ENCODE data around the gene CGRRF1.

Gene CGRRF1

GRCh38 chr14:54509546-54510501, at the start of gene CGRRF1:
TSS of gene CGRRF1 (plus strand) at chr14:54509906. CDS start at chr14:54509960, 54 bp downstream.
- H3K9ac ChIP-seq, result peak within 1 kb of the TSS; percentile 78
- peak within 1 kb of the TSS; percentile 73 for H3K4me2 ChIP-seq
- H3K36me3 ChIP-seq, result peaks cover 5% of the 10 kb centered on the region
- H3K27me3 ChIP-seq, result no peaks in the 10 kb centered on the region
- H4K20me1 ChIP-seq, result no peaks in the 10 kb centered on the region; the same call in 1 of the 2 replicates
- H3K4me3 ChIP-seq, result peak within 1 kb of the TSS; percentile 83
- H3K27ac ChIP-seq, result peak within 1 kb of the TSS; percentile 49; the same call in 1 of the 2 replicates
- peaks cover 14% of the 10 kb centered on the region for H3K4me1 ChIP-seq
- peaks cover under 1% of the 10 kb centered on the region for H3K9me3 ChIP-seq
- TF ChIP-seq Cebpa-rat (IDR thresholded peaks at IDR 0.05), result no peak

GRCh38 chr14:54462048-54462447, 47.7 kb upstream of the CGRRF1 start:
- no peak for TF ChIP-seq Cebpa-rat (IDR thresholded peaks at IDR 0.05)
- Histone ChIP-seq H3K4me2 (no peak overlapping the region), H3K27ac (no peak overlapping the region)

GRCh38 chr14:54465654-54466053, 44.1 kb upstream of the CGRRF1 start:
- Histone ChIP-seq H3K36me3 (peaks cover 3% of the 10 kb centered on the region; the same call in 1 of the 2 replicates), H3K9me3 (peaks cover 19% of the 10 kb centered on the region), H3K4me3 (no peak overlapping the region), H3K27ac (no peak overlapping the region), H3K9ac (no peak overlapping the region), H3K4me1 (peaks cover 4% of the 10 kb centered on the region; the same call in 1 of the 2 replicates), H3K4me2 (no peak overlapping the region), H4K20me1 (no peaks in the 10 kb centered on the region), H3K27me3 (no peaks in the 10 kb centered on the region)
- no peak for TF ChIP-seq Cebpa-rat (IDR thresholded peaks at IDR 0.05)

More at GRCh38 chr14:54462048-54462447, 47.7 kb upstream of the CGRRF1 start:
- Histone ChIP-seq H3K9ac (no peak overlapping the region), H3K4me3 (no peak overlapping the region), H3K27me3 (no peaks in the 10 kb centered on the region), H3K9me3 (peaks cover 30% of the 10 kb centered on the region), H3K4me1 (peaks cover 4% of the 10 kb centered on the region; the same call in 1 of the 2 replicates), H3K36me3 (0 out of 2 replicates have a peak, but pooled peaks cover 8% of the 10 kb centered on the region), H4K20me1 (no peaks in the 10 kb centered on the region)

GRCh38 chr14:54467280-54467679, 42.4 kb upstream of the CGRRF1 start:
- no peak overlapping the region for H3K9ac ChIP-seq
- no peak for TF ChIP-seq Cebpa-rat (IDR thresholded peaks at IDR 0.05)
- peaks cover 18% of the 10 kb centered on the region for H3K9me3 ChIP-seq
- no peak overlapping the region for H3K27ac ChIP-seq
- no peak overlapping the region for H3K4me2 ChIP-seq
- H3K27me3 ChIP-seq, result no peaks in the 10 kb centered on the region
- peaks cover 8% of the 10 kb centered on the region for H3K36me3 ChIP-seq
- no peaks in the 10 kb centered on the region for H4K20me1 ChIP-seq
- H3K4me1 ChIP-seq, result peaks cover 4% of the 10 kb centered on the region; the same call in 1 of the 2 replicates
- H3K4me3 ChIP-seq, result no peak overlapping the region

GRCh38 chr14:54470701-54471100, 39.0 kb upstream of the CGRRF1 start:
- Histone ChIP-seq H3K4me2 (no peak overlapping the region), H3K4me3 (no peak overlapping the region), H3K27ac (no peak overlapping the region), H4K20me1 (no peaks in the 10 kb centered on the region), H3K4me1 (peaks cover 2% of the 10 kb centered on the region; the same call in 1 of the 2 replicates), H3K9ac (no peak overlapping the region), H3K36me3 (peaks cover 32% of the 10 kb centered on the region), H3K9me3 (peaks cover 18% of the 10 kb centered on the region), H3K27me3 (no peaks in the 10 kb centered on the region)
- no peak for TF ChIP-seq Cebpa-rat (IDR thresholded peaks at IDR 0.05)

GRCh38 chr14:54471641-54472040, 38.1 kb upstream of the CGRRF1 start:
- Histone ChIP-seq H3K27ac (no peak overlapping the region), H3K4me1 (no peaks in the 10 kb centered on the region), H3K27me3 (no peaks in the 10 kb centered on the region), H3K9ac (no peak overlapping the region), H3K9me3 (peaks cover 18% of the 10 kb centered on the region), H4K20me1 (no peaks in the 10 kb centered on the region), H3K36me3 (peaks cover 39% of the 10 kb centered on the region), H3K4me3 (no peak overlapping the region), H3K4me2 (no peak overlapping the region)
- no peak for TF ChIP-seq Cebpa-rat (IDR thresholded peaks at IDR 0.05)

GRCh38 chr14:54472315-54472714, 37.4 kb upstream of the CGRRF1 start:
- Histone ChIP-seq H3K27me3 (no peaks in the 10 kb centered on the region), H3K9me3 (peaks cover 13% of the 10 kb centered on the region), H3K4me1 (no peaks in the 10 kb centered on the region), H4K20me1 (no peaks in the 10 kb centered on the region), H3K27ac (no peak overlapping the region), H3K4me2 (no peak overlapping the region), H3K4me3 (no peak overlapping the region), H3K9ac (no peak overlapping the region), H3K36me3 (peaks cover 40% of the 10 kb centered on the region)
- no peak for TF ChIP-seq Cebpa-rat (IDR thresholded peaks at IDR 0.05)

GRCh38 chr14:54474232-54474793, 35.4 kb upstream of the CGRRF1 start:
- H4K20me1 ChIP-seq, result no peaks in the 10 kb centered on the region
- TF ChIP-seq Cebpa-rat (IDR thresholded peaks at IDR 0.05), result no peak
- no peaks in the 10 kb centered on the region for H3K9me3 ChIP-seq
- H3K4me1 ChIP-seq, result no peaks in the 10 kb centered on the region
- no peak overlapping the region for H3K4me3 ChIP-seq
- H3K27ac ChIP-seq, result no peak overlapping the region
- H3K27me3 ChIP-seq, result no peaks in the 10 kb centered on the region
- H3K36me3 ChIP-seq, result peaks cover 53% of the 10 kb centered on the region
- H3K9ac ChIP-seq, result no peak overlapping the region
- H3K4me2 ChIP-seq, result no peak overlapping the region

- Histone ChIP-seq H3K4me3 (no peak overlapping the region), H3K27me3 (no peaks in the 10 kb centered on the region), H3K9ac (no peak overlapping the region), H3K9me3 (no peaks in the 10 kb centered on the region), H3K4me2 (no peak overlapping the region), H3K36me3 (peaks cover 62% of the 10 kb centered on the region), H3K4me1 (no peaks in the 10 kb centered on the region), H4K20me1 (no peaks in the 10 kb centered on the region), H3K27ac (no peak overlapping the region)
- TF ChIP-seq Cebpa-rat (IDR thresholded peaks at IDR 0.05), result no peak
Measured at GRCh38 chr14:54475187-54475899, 34.4 kb upstream of the CGRRF1 start.

Data from BLaER1 (cell line).